ENCODE measurements around the gene PAPPA.

DNA sequence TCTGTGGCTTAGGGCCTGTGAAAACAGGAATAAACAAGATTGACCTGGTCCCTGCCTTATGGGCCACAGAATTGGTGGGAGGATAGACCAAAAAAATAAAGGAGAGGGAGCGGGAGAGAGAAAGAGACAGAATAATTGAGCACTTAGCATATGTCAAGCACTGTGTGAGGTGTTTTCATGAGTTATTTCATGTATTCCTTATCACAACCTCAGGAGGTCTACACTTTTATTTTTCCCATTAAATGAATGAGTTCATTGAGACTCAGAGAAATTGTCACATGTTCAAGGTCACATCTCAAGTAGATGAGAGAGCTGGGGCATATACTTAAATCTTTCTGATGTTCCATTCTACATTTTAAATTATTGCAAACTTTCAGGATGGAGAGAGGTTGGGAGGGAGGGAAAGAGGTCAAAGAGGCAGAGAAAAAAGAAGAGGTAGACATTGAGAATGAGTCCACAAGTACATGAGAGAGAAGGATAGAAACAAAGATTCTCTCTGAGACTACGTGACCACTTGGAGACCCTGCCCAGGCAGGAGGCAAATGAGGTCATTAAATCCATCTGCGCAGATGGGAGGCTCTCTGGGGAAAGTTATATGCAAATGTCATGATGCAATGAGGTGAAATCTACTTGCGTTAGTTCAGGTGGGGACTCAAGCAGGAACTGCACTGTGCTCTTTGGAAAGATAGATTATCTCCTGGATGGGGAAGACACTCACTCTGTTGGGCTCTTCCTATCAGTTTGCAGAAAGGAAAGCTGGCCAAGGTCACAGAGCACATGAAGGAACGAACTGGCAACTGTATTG lies 241.5 kb downstream of the PAPPA start:
- TF ChIP-seq, protein P1, sequence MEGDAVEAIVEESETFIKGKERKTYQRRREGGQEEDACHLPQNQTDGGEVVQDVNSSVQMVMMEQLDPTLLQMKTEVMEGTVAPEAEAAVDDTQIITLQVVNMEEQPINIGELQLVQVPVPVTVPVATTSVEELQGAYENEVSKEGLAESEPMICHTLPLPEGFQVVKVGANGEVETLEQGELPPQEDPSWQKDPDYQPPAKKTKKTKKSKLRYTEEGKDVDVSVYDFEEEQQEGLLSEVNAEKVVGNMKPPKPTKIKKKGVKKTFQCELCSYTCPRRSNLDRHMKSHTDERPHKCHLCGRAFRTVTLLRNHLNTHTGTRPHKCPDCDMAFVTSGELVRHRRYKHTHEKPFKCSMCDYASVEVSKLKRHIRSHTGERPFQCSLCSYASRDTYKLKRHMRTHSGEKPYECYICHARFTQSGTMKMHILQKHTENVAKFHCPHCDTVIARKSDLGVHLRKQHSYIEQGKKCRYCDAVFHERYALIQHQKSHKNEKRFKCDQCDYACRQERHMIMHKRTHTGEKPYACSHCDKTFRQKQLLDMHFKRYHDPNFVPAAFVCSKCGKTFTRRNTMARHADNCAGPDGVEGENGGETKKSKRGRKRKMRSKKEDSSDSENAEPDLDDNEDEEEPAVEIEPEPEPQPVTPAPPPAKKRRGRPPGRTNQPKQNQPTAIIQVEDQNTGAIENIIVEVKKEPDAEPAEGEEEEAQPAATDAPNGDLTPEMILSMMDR (IDR thresholded peaks at IDR 0.05): no peak
- TF ChIP-seq RAD21 (IDR thresholded peaks at IDR 0.05; ENCODE audit: low read length) (no peak), RFX5 (IDR thresholded peaks at IDR 0.05; ENCODE audit: low read length) (no peak), TAF1 (IDR thresholded peaks at IDR 0.05; ENCODE audit: borderline replicate concordance, low read depth, low read length) (no peak), EP300 (IDR thresholded peaks at IDR 0.05; ENCODE audit: borderline replicate concordance in 1 of 2, low read depth in 1 of 2, low read length in 1 of 2) (no peak)
- TF ChIP-seq, protein P2, sequence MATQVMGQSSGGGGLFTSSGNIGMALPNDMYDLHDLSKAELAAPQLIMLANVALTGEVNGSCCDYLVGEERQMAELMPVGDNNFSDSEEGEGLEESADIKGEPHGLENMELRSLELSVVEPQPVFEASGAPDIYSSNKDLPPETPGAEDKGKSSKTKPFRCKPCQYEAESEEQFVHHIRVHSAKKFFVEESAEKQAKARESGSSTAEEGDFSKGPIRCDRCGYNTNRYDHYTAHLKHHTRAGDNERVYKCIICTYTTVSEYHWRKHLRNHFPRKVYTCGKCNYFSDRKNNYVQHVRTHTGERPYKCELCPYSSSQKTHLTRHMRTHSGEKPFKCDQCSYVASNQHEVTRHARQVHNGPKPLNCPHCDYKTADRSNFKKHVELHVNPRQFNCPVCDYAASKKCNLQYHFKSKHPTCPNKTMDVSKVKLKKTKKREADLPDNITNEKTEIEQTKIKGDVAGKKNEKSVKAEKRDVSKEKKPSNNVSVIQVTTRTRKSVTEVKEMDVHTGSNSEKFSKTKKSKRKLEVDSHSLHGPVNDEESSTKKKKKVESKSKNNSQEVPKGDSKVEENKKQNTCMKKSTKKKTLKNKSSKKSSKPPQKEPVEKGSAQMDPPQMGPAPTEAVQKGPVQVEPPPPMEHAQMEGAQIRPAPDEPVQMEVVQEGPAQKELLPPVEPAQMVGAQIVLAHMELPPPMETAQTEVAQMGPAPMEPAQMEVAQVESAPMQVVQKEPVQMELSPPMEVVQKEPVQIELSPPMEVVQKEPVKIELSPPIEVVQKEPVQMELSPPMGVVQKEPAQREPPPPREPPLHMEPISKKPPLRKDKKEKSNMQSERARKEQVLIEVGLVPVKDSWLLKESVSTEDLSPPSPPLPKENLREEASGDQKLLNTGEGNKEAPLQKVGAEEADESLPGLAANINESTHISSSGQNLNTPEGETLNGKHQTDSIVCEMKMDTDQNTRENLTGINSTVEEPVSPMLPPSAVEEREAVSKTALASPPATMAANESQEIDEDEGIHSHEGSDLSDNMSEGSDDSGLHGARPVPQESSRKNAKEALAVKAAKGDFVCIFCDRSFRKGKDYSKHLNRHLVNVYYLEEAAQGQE (IDR thresholded peaks at IDR 0.05; ENCODE audit: low read depth, low read length): no peak
- TF ChIP-seq, protein P3, sequence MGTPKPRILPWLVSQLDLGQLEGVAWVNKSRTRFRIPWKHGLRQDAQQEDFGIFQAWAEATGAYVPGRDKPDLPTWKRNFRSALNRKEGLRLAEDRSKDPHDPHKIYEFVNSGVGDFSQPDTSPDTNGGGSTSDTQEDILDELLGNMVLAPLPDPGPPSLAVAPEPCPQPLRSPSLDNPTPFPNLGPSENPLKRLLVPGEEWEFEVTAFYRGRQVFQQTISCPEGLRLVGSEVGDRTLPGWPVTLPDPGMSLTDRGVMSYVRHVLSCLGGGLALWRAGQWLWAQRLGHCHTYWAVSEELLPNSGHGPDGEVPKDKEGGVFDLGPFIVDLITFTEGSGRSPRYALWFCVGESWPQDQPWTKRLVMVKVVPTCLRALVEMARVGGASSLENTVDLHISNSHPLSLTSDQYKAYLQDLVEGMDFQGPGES (IDR thresholded peaks at IDR 0.05; ENCODE audit: low read depth, low read length): no peak
